Measurements from ENCODE around the gene SHLD3. TPM values are rescaled to one million over a fixed set of nuclear protein-coding genes. Genes with fewer than 3 reads are reported as not detected.
A peak's percentile ranks its signal among the peaks of the same experiment; 100 is the strongest.

Gene SHLD3
- total RNA-seq, 1 experiment from 2014 or later, result 3.3 TPM

DNA sequence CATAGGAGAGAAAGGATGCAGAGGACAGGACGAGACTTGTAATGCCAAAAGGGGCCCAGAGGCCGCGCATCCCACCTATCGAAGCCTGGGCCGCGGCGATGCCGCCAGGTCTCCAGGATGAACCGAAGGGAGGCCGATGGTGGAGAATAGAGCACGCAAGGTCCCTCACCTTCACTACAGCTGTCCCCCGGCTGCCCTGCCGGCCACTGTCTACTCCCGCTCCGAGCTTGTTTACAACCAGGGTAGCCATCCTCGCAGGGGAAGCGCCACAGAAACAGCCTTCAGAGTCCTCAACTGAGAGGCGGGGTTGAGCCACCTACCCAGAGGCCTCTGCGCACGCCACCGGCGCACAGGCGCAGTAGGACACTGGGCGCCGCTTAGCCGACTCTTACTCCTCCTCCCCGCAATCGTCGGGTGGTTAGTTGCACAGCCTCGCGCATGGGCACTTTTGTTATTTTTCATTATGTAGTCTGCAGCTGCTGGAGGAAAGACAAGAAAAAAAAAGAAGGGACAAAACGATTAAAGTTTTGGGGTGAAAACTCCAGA is 729 bp upstream of the SHLD3 start, which contains the start of gene TRIM23 (continued):
- TF ChIP-seq FOXP1 (CRISPR knock-in tag; IDR thresholded peaks at IDR 0.05; ENCODE audit: borderline replicate concordance) (peak; percentile 36; the same call in 1 of the 2 replicates), CREB1 (CRISPR knock-in tag; IDR thresholded peaks at IDR 0.05) (no peak), GTF2I (CRISPR knock-in tag; conservative IDR thresholded peaks at IDR 0.05) (no peak), TEAD1 (CRISPR knock-in tag; IDR thresholded peaks at IDR 0.05) (no peak), RELA (CRISPR knock-in tag; IDR thresholded peaks at IDR 0.05; ENCODE audit: borderline replicate concordance) (no peak), FOXK1 (CRISPR knock-in tag; IDR thresholded peaks at IDR 0.05) (peak; percentile 97), SP1 (CRISPR knock-in tag; conservative IDR thresholded peaks at IDR 0.05) (no peak), JAZF1 (CRISPR knock-in tag; IDR thresholded peaks at IDR 0.05) (no peak), ZNF263 (CRISPR knock-in tag; IDR thresholded peaks at IDR 0.05; ENCODE audit: low read depth) (no peak)
- TF ChIP-seq, protein P1, sequence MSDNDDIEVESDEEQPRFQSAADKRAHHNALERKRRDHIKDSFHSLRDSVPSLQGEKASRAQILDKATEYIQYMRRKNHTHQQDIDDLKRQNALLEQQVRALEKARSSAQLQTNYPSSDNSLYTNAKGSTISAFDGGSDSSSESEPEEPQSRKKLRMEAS (CRISPR knock-in tag; IDR thresholded peaks at IDR 0.05), result peak; percentile 38; the same call in 1 of the 2 replicates
- TF ChIP-seq, protein P2, sequence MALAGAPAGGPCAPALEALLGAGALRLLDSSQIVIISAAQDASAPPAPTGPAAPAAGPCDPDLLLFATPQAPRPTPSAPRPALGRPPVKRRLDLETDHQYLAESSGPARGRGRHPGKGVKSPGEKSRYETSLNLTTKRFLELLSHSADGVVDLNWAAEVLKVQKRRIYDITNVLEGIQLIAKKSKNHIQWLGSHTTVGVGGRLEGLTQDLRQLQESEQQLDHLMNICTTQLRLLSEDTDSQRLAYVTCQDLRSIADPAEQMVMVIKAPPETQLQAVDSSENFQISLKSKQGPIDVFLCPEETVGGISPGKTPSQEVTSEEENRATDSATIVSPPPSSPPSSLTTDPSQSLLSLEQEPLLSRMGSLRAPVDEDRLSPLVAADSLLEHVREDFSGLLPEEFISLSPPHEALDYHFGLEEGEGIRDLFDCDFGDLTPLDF (CRISPR knock-in tag; IDR thresholded peaks at IDR 0.05), result no peak
- TF ChIP-seq, protein P3, sequence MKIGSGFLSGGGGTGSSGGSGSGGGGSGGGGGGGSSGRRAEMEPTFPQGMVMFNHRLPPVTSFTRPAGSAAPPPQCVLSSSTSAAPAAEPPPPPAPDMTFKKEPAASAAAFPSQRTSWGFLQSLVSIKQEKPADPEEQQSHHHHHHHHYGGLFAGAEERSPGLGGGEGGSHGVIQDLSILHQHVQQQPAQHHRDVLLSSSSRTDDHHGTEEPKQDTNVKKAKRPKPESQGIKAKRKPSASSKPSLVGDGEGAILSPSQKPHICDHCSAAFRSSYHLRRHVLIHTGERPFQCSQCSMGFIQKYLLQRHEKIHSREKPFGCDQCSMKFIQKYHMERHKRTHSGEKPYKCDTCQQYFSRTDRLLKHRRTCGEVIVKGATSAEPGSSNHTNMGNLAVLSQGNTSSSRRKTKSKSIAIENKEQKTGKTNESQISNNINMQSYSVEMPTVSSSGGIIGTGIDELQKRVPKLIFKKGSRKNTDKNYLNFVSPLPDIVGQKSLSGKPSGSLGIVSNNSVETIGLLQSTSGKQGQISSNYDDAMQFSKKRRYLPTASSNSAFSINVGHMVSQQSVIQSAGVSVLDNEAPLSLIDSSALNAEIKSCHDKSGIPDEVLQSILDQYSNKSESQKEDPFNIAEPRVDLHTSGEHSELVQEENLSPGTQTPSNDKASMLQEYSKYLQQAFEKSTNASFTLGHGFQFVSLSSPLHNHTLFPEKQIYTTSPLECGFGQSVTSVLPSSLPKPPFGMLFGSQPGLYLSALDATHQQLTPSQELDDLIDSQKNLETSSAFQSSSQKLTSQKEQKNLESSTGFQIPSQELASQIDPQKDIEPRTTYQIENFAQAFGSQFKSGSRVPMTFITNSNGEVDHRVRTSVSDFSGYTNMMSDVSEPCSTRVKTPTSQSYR (CRISPR knock-in tag; IDR thresholded peaks at IDR 0.05), result no peak
- TF ChIP-seq, protein P4, sequence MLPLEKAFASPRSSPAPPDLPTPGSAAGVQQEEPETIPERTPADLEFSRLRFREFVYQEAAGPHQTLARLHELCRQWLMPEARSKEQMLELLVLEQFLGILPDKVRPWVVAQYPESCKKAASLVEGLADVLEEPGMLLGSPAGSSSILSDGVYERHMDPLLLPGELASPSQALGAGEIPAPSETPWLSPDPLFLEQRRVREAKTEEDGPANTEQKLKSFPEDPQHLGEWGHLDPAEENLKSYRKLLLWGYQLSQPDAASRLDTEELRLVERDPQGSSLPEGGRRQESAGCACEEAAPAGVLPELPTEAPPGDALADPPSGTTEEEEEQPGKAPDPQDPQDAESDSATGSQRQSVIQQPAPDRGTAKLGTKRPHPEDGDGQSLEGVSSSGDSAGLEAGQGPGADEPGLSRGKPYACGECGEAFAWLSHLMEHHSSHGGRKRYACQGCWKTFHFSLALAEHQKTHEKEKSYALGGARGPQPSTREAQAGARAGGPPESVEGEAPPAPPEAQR (CRISPR knock-in tag; IDR thresholded peaks at IDR 0.05), result no peak

DNA sequence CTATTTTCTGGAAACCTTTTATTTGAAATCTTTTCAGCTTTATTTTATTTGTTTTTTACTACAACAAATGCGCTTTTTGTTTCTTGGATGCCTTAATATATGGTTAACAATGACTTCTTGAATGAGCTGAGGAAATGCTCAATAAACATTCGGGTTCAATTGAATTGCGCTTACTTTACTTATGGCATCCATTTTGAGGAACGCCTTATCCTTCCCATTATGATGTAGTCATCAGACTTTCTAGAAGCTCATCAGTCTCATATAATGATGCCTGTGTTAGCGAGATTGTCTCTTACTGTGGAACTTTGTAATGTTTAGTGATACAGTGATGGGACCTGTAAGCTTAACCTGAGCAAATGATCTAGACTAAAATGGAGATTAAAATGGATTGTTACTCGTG is 916 bp downstream of the SHLD3 start:
- peaks cover 11% of the 10 kb centered on the region; the same call in 1 of the 2 replicates for H3K36me3 Mint-ChIP-seq
- DNase-seq (ENCODE audit: low spot score), result no peak
- CTCF ChIA-PET, result no interaction called here
- peaks cover 14% of the 10 kb centered on the region for H3K4me1 Mint-ChIP-seq
- no peak for ATAC-seq
- H3K9me3 Mint-ChIP-seq, result no peaks in the 10 kb centered on the region
- H3K27ac Mint-ChIP-seq, result peak overlapping the region; percentile 97
- H3K27me3 Mint-ChIP-seq (ENCODE audit: low read depth), result no peaks in the 10 kb centered on the region
- H3K4me3 Mint-ChIP-seq, result peak overlapping the region; percentile 99
- POLR2A ChIA-PET, result interaction anchor here (1.5 kb wide), 1 partner anchor 63 kb away, joined by 6 read pairs; the partner anchor contains the start of genes CENPK and PPWD1
- TF ChIP-seq, protein P3 (CRISPR knock-in tag; IDR thresholded peaks at IDR 0.05), result no peak
- TF ChIP-seq ZBTB21 (CRISPR knock-in tag; IDR thresholded peaks at IDR 0.05; ENCODE audit: borderline replicate concordance) (no peak), OVOL2 (CRISPR knock-in tag; IDR thresholded peaks at IDR 0.05; ENCODE audit: borderline replicate concordance) (no peak), FOXK1 (CRISPR knock-in tag; IDR thresholded peaks at IDR 0.05) (no peak), ZNF121 (CRISPR knock-in tag; IDR thresholded peaks at IDR 0.05) (no peak), HMGA2 (CRISPR knock-in tag; IDR thresholded peaks at IDR 0.05) (no peak), NR2C2 (CRISPR knock-in tag; IDR thresholded peaks at IDR 0.05) (no peak), SMAD3 (CRISPR knock-in tag; IDR thresholded peaks at IDR 0.05; ENCODE audit: borderline replicate concordance) (no peak), ZNF263 (CRISPR knock-in tag; IDR thresholded peaks at IDR 0.05; ENCODE audit: low read depth) (no peak), ESRRA (CRISPR knock-in tag; IDR thresholded peaks at IDR 0.05; ENCODE audit: borderline replicate concordance) (no peak), NFE2L1 (CRISPR knock-in tag; IDR thresholded peaks at IDR 0.05) (no peak)
- TF ChIP-seq, protein P5, sequence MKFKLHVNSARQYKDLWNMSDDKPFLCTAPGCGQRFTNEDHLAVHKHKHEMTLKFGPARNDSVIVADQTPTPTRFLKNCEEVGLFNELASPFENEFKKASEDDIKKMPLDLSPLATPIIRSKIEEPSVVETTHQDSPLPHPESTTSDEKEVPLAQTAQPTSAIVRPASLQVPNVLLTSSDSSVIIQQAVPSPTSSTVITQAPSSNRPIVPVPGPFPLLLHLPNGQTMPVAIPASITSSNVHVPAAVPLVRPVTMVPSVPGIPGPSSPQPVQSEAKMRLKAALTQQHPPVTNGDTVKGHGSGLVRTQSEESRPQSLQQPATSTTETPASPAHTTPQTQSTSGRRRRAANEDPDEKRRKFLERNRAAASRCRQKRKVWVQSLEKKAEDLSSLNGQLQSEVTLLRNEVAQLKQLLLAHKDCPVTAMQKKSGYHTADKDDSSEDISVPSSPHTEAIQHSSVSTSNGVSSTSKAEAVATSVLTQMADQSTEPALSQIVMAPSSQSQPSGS (CRISPR knock-in tag; IDR thresholded peaks at IDR 0.05; ENCODE audit: borderline replicate concordance, low read depth), result no peak
- TF ChIP-seq, protein P6, sequence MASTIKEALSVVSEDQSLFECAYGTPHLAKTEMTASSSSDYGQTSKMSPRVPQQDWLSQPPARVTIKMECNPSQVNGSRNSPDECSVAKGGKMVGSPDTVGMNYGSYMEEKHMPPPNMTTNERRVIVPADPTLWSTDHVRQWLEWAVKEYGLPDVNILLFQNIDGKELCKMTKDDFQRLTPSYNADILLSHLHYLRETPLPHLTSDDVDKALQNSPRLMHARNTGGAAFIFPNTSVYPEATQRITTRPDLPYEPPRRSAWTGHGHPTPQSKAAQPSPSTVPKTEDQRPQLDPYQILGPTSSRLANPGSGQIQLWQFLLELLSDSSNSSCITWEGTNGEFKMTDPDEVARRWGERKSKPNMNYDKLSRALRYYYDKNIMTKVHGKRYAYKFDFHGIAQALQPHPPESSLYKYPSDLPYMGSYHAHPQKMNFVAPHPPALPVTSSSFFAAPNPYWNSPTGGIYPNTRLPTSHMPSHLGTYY (CRISPR knock-in tag; IDR thresholded peaks at IDR 0.05), result no peak
- TF ChIP-seq, protein P7, sequence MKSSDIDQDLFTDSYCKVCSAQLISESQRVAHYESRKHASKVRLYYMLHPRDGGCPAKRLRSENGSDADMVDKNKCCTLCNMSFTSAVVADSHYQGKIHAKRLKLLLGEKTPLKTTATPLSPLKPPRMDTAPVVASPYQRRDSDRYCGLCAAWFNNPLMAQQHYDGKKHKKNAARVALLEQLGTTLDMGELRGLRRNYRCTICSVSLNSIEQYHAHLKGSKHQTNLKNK (CRISPR knock-in tag; IDR thresholded peaks at IDR 0.05), result no peak
